ENCODE results near the gene ATP1A4. TPM values are rescaled to one million over a fixed set of nuclear protein-coding genes. Genes with fewer than 3 reads are reported as not detected.

ATP1A4 gene
- polyA plus RNA-seq, 3 donors: 1.00 to 16.0 TPM; not detected in 1

- 93% methylated on average over 2 of the region's 2 CpGs for WGBS (ENCODE audit: insufficient coverage)
- no peaks in the 10 kb centered on the region for H4K20me1 ChIP-seq (ENCODE audit: insufficient read depth, low read length)
- H3K4me1 Mint-ChIP-seq: no peaks in the 10 kb centered on the region
- intact Hi-C loops (cut with micrococcal nuclease): no loop called here
- H3K27ac ChIP-seq (ENCODE audit: low read depth in 1 of 2, low read length in 2 of 2): no peak overlapping the region
- H3K9ac ChIP-seq (ENCODE audit: insufficient read depth, low read length, poor library complexity, severe bottlenecking): no peak overlapping the region
- no peaks in the 10 kb centered on the region for H3K9me3 ChIP-seq (replicated peaks in 1 of 2; ENCODE audit: control insufficient read depth in 1 of 2, insufficient read depth in 1 of 2, low read length in 2 of 2)
- H3K27me3 Mint-ChIP-seq (ENCODE audit: low read depth in 3 of 3): peaks cover 2 to 5% (median 2%) of the 10 kb centered on the region in 3 donors
- H3K79me2 ChIP-seq (ENCODE audit: insufficient read depth, low read length): no peaks in the 10 kb centered on the region
- no peak for DNase-seq
- H2AFZ ChIP-seq (ENCODE audit: insufficient read depth, low read depth, low read length, poor library complexity, severe bottlenecking): no peak overlapping the region
- H3K4me3 Mint-ChIP-seq: no peak overlapping the region
- H3K9me3 Mint-ChIP-seq: no peaks in the 10 kb centered on the region
- H3K36me3 Mint-ChIP-seq: no peaks in the 10 kb centered on the region
- no peaks in the 10 kb centered on the region for H3K4me1 ChIP-seq (ENCODE audit: control insufficient read depth in 1 of 2, insufficient read depth in 2 of 2, low read length in 2 of 2)
- H3K27ac Mint-ChIP-seq: no peak overlapping the region
- H3K27me3 ChIP-seq (ENCODE audit: control insufficient read depth in 2 of 2, insufficient read depth in 2 of 2, low read length in 2 of 2): no peaks in the 10 kb centered on the region
- H3K4me3 ChIP-seq (replicated peaks in 1 of 3; ENCODE audit: low read depth in 2 of 3, low read length in 3 of 3): no peak overlapping the region
- no peaks in the 10 kb centered on the region for H3K36me3 ChIP-seq (replicated peaks in 1 of 2; ENCODE audit: control insufficient read depth in 1 of 2, insufficient read depth in 2 of 2, low read length in 2 of 2)
- no peak for TF ChIP-seq CTCF (IDR thresholded peaks at IDR 0.05)
- H3K4me2 ChIP-seq (replicated peaks; ENCODE audit: extremely low read depth, low read length, poor library complexity, severe bottlenecking): no peak overlapping the region
Measured at GRCh38 chr1:160186729-160187128, 35.3 kb downstream of the ATP1A4 start.

DNA sequence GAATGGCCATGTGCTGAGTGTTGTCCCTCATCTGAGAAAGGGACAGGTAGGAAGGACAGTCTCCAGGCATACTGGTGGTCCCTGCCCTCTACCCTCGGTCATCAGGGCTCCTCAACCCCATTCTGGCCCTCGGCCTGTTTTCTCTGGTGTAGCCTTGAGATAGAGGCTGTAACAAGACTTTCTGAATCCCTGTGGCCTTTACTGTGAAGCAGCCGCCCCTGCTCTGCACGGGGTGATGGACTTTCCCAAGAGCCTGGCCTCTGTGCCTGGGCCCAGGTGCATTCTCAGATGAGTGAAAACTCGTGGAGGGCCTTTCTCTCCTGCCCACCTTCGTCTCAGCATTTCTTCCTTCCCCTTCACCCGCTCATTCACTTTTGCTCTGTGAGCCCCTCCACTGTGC, 36.0 kb downstream of the ATP1A4 start:
- Histone ChIP-seq H3K9me3 (replicated peaks in 1 of 2; ENCODE audit: control insufficient read depth in 1 of 2, insufficient read depth in 1 of 2, low read length in 2 of 2) (no peaks in the 10 kb centered on the region), H3K27ac (ENCODE audit: low read depth in 1 of 2, low read length in 2 of 2) (no peak overlapping the region), H2AFZ (ENCODE audit: insufficient read depth, low read depth, low read length, poor library complexity, severe bottlenecking) (no peak overlapping the region), H4K20me1 (ENCODE audit: insufficient read depth, low read length) (no peaks in the 10 kb centered on the region), H3K4me1 (ENCODE audit: control insufficient read depth in 1 of 2, insufficient read depth in 2 of 2, low read length in 2 of 2) (no peaks in the 10 kb centered on the region), H3K36me3 (replicated peaks in 1 of 2; ENCODE audit: control insufficient read depth in 1 of 2, insufficient read depth in 2 of 2, low read length in 2 of 2) (no peaks in the 10 kb centered on the region), H3K79me2 (ENCODE audit: insufficient read depth, low read length) (no peaks in the 10 kb centered on the region), H3K9ac (ENCODE audit: insufficient read depth, low read length, poor library complexity, severe bottlenecking) (no peak overlapping the region), H3K4me3 (replicated peaks in 1 of 3; ENCODE audit: low read depth in 2 of 3, low read length in 3 of 3) (no peak overlapping the region), H3K27me3 (ENCODE audit: control insufficient read depth in 2 of 2, insufficient read depth in 2 of 2, low read length in 2 of 2) (no peaks in the 10 kb centered on the region), H3K4me2 (replicated peaks; ENCODE audit: extremely low read depth, low read length, poor library complexity, severe bottlenecking) (no peak overlapping the region)
- no peak overlapping the region for H3K4me3 Mint-ChIP-seq
- no peak for DNase-seq
- H3K27me3 Mint-ChIP-seq (ENCODE audit: low read depth in 3 of 3): peaks cover 2 to 5% (median 3%) of the 10 kb centered on the region in 3 donors
- no peak for TF ChIP-seq CTCF (IDR thresholded peaks at IDR 0.05)
- WGBS (ENCODE audit: insufficient coverage): 92% methylated on average over 2 of the region's 7 CpGs
- intact Hi-C loops (cut with micrococcal nuclease): no loop called here
- peak overlapping the region in 1 of 7 donors; percentile 26 for H3K27ac Mint-ChIP-seq
- H3K36me3 Mint-ChIP-seq: no peaks in the 10 kb centered on the region
- H3K4me1 Mint-ChIP-seq: no peaks in the 10 kb centered on the region
- no peaks in the 10 kb centered on the region for H3K9me3 Mint-ChIP-seq
